Measurements from ENCODE around the gene HNRNPDL. TPM values are rescaled to one million over a fixed set of nuclear protein-coding genes. Genes with fewer than 3 reads are reported as not detected.

Gene HNRNPDL
- polyA plus RNA-seq, 1 of the 3 experiments (the other 2 are of a cell fraction) = 210 TPM

DNA sequence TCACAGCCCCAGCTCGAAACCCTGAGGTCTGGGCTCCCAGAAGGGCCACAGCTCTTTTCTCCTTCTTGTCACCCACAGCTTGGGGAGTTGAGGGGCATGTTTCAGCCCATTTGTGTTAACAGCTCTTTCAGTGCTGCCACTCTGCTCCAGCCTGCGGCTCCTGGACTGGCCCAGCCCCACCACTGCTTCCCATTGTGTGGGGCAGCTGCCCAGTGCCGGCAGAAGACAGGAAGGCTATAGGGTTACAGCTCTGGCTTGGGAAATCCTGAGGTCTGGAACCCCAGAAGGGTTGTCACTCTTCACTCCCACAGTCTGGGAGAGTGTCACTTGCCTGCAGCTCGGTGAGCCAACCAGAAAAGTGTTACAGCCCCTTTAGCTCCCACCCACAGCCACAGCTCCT lies 49.4 kb downstream of the HNRNPDL start:
- Histone ChIP-seq H3K27ac (ENCODE audit: low read depth in 2 of 2, low read length in 1 of 2) (no peak overlapping the region), H3K4me3 (ENCODE audit: low read depth in 2 of 2, low read length in 1 of 2) (no peak overlapping the region), H3F3A (replicated peaks; ENCODE audit: insufficient read depth) (peaks cover 4% of the 10 kb centered on the region), H3K4me2 (no peak overlapping the region), H3K9me2 (no peaks in the 10 kb centered on the region), H2AFZ (ENCODE audit: low read depth) (no peak overlapping the region), H3K36me3 (replicated peaks in 1 of 2; ENCODE audit: control insufficient read depth in 1 of 2, insufficient read depth in 2 of 2, low read length in 1 of 2) (peaks cover 0 to 5% of the 10 kb centered on the region in 2 experiments), H3K9ac (no peak overlapping the region), H4K20me1 (ENCODE audit: insufficient read depth) (0 out of 2 replicates have a peak, but pooled peaks cover 4% of the 10 kb centered on the region), H3K4me1 (ENCODE audit: control insufficient read depth in 1 of 2, insufficient read depth in 2 of 2, low read depth in 1 of 2, low read length in 1 of 2) (no peaks in the 10 kb centered on the region; a peak in 2 of 4 replicates), H3K79me2 (ENCODE audit: insufficient read depth) (peaks cover 41% of the 10 kb centered on the region), H3K9me3 (0 out of 2 replicates have a peak, but pooled peaks cover 5% of the 10 kb centered on the region), H3K27me3 (ENCODE audit: insufficient read depth) (no peaks in the 10 kb centered on the region)
- DNase-seq = no peak
- TF ChIP-seq MXI1 (IDR thresholded peaks at IDR 0.05; ENCODE audit: low read depth, low read length) = no peak
- no peak for TF ChIP-seq POLR2AphosphoS5 (IDR thresholded peaks at IDR 0.05; ENCODE audit: low read depth, low read length)
- TF ChIP-seq JUND (IDR thresholded peaks at IDR 0.05) = no peak
- no peak for TF ChIP-seq FOXJ3 (CRISPR knock-in tag; IDR thresholded peaks at IDR 0.05)
- no peak for TF ChIP-seq TAF1 (IDR thresholded peaks at IDR 0.05; ENCODE audit: borderline replicate concordance, low read depth, low read length)
- 78% methylated on average over 4 of the region's 4 CpGs for WGBS (ENCODE audit: low lambda C conversion rate)
- POLR2A ChIA-PET = interaction anchor here (1.3 to 1.5 kb wide), 2 partner anchors 20 to 48 kb away, joined by 3 to 5 read pairs; no protein-coding TSS in a partner anchor
- CTCF ChIA-PET = interaction anchor here (1.6 kb wide), 1 partner anchor 49 kb away, joined by 8 read pairs; the partner anchor contains the start of gene HNRNPDL

DNA sequence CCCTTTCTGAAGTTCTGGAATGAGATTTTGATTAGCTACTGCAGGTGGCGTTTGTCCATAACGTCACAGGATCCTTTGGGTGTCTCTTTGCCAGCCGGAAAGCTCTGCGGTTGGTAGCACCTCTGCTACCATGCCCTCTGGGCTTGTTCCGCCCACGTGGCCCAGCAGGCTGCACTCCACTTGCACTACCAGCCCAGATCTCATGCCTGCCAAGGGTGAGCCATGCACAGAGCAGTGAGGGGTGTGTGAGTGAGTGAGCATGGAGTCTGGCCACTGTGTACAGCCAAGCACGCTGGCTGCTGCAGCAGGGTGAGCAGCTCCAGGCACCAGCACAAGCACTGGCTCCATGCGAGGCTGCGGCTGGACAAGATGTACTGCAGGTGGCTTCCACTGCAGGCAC lies 49.9 kb downstream of the HNRNPDL start:
- DNase-seq = no peak
- ChIA-PET POLR2A (interaction anchor here (1.3 to 1.5 kb wide), 2 partner anchors 19 to 49 kb away, joined by 3 to 5 read pairs; no protein-coding TSS in a partner anchor), CTCF (interaction anchor here (1.2 to 1.6 kb wide), 2 partner anchors 9 to 49 kb away, joined by 3 to 8 read pairs; partner anchors contain the start of gene HNRNPDL)
- no peaks in the 10 kb centered on the region; a peak in 2 of 4 replicates for H3K4me1 ChIP-seq (ENCODE audit: control insufficient read depth in 1 of 2, insufficient read depth in 2 of 2, low read depth in 1 of 2, low read length in 1 of 2)
- H3K27me3 ChIP-seq (ENCODE audit: insufficient read depth) = no peaks in the 10 kb centered on the region
- H2AFZ ChIP-seq (ENCODE audit: low read depth) = no peak overlapping the region
- H3K9me3 ChIP-seq = 0 out of 2 replicates have a peak, but pooled peaks cover 5% of the 10 kb centered on the region
- H4K20me1 ChIP-seq (ENCODE audit: insufficient read depth) = 0 out of 2 replicates have a peak, but pooled peaks cover 6% of the 10 kb centered on the region
- peaks cover 46% of the 10 kb centered on the region for H3K79me2 ChIP-seq (ENCODE audit: insufficient read depth)
- no peak overlapping the region for H3K4me2 ChIP-seq
- no peaks in the 10 kb centered on the region for H3K9me2 ChIP-seq
- H3F3A ChIP-seq (replicated peaks; ENCODE audit: insufficient read depth) = peaks cover 4% of the 10 kb centered on the region
- no peak overlapping the region for H3K27ac ChIP-seq (ENCODE audit: low read depth in 2 of 2, low read length in 1 of 2)
- no peak overlapping the region for H3K9ac ChIP-seq
- 87% methylated on average over 9 of the region's 9 CpGs for WGBS (ENCODE audit: low lambda C conversion rate)
- peaks cover 0 to 5% of the 10 kb centered on the region in 2 experiments for H3K36me3 ChIP-seq (replicated peaks in 1 of 2; ENCODE audit: control insufficient read depth in 1 of 2, insufficient read depth in 2 of 2, low read length in 1 of 2)
- no peak overlapping the region for H3K4me3 ChIP-seq (ENCODE audit: low read depth in 2 of 2, low read length in 1 of 2)
- TF ChIP-seq FOSL2 (IDR thresholded peaks at IDR 0.05; ENCODE audit: borderline replicate concordance, low read depth) (no peak), MEF2A (IDR thresholded peaks at IDR 0.05; ENCODE audit: borderline replicate concordance, low read depth) (no peak), EP300 (IDR thresholded peaks at IDR 0.05; ENCODE audit: borderline replicate concordance in 1 of 2, low read depth in 1 of 2, low read length in 1 of 2) (no peak)

- Histone ChIP-seq H3K27me3 (ENCODE audit: insufficient read depth) (no peaks in the 10 kb centered on the region), H3K4me3 (ENCODE audit: low read depth in 2 of 2, low read length in 1 of 2) (no peak overlapping the region), H4K20me1 (ENCODE audit: insufficient read depth) (peaks cover 26% of the 10 kb centered on the region), H3K36me3 (replicated peaks in 1 of 2; ENCODE audit: control insufficient read depth in 1 of 2, insufficient read depth in 2 of 2, low read length in 1 of 2) (peaks cover 5 to 15% of the 10 kb centered on the region in 2 experiments), H3K9me3 (no peaks in the 10 kb centered on the region), H3K9me2 (no peaks in the 10 kb centered on the region), H3K27ac (ENCODE audit: low read depth in 2 of 2, low read length in 1 of 2) (no peak overlapping the region), H2AFZ (ENCODE audit: low read depth) (no peak overlapping the region), H3K4me1 (ENCODE audit: control insufficient read depth in 1 of 2, insufficient read depth in 2 of 2, low read depth in 1 of 2, low read length in 1 of 2) (no peaks in the 10 kb centered on the region; a peak in 2 of 4 replicates), H3F3A (replicated peaks; ENCODE audit: insufficient read depth) (peaks cover 12% of the 10 kb centered on the region), H3K4me2 (peak overlapping the region; percentile 69; the same call in 1 of the 2 replicates), H3K9ac (no peak overlapping the region), H3K79me2 (ENCODE audit: insufficient read depth) (peaks cover 76% of the 10 kb centered on the region)
- ChIA-PET POLR2A (no interaction called here), CTCF (interaction anchor here (1.3 kb wide), 1 partner anchor 53 kb away, joined by 4 read pairs; no protein-coding TSS in a partner anchor)
- WGBS (ENCODE audit: low lambda C conversion rate) = 89% methylated on average over 4 of the region's 4 CpGs
- no peak for DNase-seq
- TF ChIP-seq USF1 (IDR thresholded peaks at IDR 0.05; ENCODE audit: borderline replicate concordance, low read depth) (no peak), GATA2 (CRISPR knock-in tag; IDR thresholded peaks at IDR 0.05) (no peak), TEAD4 (IDR thresholded peaks at IDR 0.05; ENCODE audit: borderline replicate concordance, insufficient read depth) (no peak), MXI1 (IDR thresholded peaks at IDR 0.05; ENCODE audit: low read depth, low read length) (no peak), GABPA (IDR thresholded peaks at IDR 0.05; ENCODE audit: low read depth) (no peak), RCOR1 (IDR thresholded peaks at IDR 0.05; ENCODE audit: low read length) (no peak), NRF1 (IDR thresholded peaks at IDR 0.05; ENCODE audit: low read depth, low read length) (no peak)
Observed at GRCh38 chr4:82376109-82376508, 54.2 kb downstream of the HNRNPDL start.

All from SK-N-SH (cell line).